ENCODE data around the gene C10orf143.

Gene C10orf143

DNA sequence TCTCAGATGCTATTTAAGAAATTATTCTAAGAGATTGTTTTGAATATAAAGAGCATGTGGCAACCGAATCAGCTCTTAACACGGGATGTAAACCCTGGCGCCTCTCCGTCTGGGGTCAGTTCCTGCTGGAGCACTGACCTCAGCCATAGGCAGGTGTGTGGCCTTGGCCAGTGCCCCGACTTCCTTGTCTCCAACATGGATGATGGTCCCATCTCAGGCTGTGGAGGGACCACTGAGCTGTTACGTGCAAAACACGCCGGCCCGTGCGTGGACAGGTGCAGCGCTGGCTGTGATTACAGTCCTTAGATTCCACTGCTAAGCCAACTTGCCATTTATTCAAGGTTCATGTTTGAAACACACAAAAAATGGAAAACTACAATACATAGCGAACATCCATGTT, 59.9 kb downstream of the C10orf143 start:
- no peak for DNase-seq

DNA sequence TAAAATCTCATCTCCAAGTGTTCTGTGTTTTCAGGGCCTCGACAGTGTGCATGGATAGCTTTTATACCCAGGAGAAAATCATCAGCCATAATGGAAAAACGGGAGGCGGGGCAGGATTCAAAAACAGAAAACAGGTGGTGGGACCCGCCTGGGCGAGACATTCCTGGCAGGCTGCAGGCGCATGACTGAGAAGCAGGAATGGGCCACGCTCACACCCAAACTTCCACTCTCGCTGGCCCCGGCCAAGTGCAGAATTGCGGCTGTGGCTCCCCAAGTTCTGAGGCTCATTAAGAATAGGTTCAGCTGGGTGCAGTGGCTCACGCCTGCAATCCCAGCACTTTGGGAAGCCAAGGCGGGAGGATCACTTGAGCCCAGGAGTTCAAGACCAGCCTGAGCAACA, 60.6 kb downstream of the C10orf143 start:
- no peak for DNase-seq

DNA sequence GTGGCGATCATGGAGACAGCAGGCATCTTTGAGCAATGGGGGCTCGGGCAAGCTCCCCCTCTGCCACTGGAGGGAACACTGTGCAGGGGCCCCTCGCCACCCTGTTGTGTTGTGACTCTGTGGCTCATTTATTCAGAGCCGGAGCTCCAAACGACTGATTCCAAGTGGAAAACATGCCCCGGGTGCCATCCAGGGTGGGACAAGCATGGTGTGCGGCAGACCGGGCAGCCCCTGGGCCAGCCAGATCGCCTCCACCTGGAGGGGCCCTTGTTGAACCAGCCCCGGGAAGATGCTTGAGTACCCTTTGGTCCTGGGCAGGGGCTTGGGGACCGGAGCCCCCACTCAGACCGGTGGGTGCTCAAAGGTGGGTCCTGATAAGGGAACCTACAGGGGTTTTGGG, 61.4 kb downstream of the C10orf143 start:
- DNase-seq: no peak

DNA sequence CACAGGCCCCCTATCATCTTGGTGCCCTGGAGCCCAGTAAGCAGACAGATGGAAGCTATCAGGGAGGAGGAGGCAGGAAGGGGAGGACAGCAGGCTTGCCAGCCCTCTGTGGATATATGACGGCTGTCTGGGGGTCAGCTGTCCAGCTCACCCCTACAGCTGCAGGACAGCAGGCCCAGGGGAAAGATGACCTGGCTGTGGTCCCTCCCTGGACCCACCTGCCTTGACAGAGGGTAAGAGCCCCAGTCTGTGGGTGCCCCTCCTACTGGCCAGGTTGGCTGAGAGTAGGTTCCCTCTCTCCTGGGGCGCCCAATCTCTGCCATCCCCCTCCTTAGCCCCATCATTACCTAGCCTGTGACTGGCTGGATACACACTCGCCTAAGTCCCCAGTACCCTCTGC, 62.5 kb downstream of the C10orf143 start:
- no peak for DNase-seq

DNA sequence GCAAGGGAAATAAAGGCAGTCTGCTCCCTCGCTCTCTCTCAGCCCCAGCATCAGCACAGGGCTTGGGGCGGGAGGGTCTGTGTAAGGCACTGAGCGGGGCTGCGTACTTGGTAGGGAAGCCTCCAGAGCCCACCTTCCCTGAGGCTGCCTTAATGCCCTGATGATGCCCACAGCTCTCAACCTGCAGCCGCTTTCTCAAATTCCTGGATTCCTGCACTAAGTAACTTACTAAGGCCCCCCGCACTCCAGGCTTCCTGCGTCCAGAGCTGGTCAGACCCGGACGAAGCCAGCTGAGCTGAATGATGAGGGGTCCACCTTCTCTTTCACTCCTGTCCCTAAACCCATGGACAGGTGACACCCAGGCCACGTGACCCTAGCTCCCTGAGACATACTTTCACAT, 63.3 kb downstream of the C10orf143 start:
- DNase-seq: no peak

DNA sequence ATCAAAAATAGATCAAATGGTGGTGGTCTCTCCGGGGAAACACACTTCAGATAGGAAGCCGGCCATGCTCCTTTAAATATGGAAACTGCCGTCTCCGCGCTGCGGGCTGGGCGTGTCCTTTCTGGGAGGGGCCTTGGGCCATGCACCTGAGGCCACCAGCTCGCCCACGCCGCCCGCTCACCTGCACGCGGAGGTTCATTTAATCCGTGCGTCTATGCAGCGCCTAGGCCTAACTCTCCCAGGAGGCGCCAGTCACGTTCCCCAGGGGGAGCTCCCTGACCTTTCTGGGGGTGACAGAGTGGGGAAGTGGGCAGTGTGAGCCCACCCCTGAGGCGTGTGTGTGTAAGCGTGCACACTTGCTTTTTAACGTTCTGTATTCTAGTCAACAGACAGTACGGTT, 64.0 kb downstream of the C10orf143 start:
- no peak for DNase-seq

DNA sequence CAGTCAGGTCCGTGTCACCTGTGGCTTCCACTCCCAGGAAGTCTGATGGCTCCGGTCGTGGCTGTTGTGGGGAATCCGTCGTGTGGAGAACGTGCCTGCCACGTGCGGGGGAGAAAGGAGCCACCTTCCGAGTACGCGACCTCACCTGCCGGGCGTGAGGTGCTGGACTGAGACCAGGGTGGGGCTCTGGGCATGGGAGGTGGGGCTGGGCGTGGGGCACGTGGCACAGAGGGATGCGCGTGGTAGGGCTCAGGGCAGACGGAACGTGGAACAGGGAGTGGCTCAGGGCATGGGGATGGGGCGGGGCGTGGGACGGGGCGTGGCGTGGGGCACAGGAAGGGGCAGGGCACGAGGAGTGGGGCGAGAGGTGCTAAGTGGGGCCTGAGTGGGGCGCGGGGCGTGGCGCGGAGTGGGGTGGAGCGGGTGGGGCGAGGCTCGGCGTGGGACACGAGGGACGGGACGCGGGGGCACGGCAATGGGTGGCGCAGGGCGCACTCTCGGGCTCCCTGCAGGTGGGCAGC, 64.8 kb downstream of the C10orf143 start:
- DNase-seq: no peak

DNA sequence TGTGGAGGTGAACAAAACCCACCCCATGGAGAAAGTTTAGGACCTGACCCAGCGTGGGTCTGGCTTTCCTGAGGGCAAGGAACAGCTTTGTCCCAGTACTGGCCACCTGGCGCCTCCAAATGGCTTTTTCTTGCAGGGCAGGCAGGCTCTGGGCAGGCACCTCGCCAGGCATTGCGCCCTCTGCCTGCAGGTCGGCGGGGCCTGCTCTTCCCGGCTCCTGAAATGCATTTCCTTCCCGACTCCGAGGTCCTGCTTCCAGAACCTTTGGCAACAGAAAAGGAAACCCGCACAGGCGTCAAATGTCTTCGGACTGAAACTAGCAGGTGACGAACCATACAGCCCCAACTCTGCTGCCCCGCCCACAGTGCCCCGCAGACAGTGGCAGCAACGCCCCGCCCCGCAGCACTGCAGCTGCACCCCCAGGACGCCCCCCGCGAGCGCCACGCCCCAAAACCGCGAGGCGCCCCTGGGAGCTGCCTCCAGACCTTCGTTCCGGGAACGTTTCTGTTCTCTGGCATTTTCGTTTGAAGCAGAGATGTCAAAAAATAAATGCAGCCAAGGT, 65.5 kb downstream of the C10orf143 start:
- no peak for DNase-seq

DNA sequence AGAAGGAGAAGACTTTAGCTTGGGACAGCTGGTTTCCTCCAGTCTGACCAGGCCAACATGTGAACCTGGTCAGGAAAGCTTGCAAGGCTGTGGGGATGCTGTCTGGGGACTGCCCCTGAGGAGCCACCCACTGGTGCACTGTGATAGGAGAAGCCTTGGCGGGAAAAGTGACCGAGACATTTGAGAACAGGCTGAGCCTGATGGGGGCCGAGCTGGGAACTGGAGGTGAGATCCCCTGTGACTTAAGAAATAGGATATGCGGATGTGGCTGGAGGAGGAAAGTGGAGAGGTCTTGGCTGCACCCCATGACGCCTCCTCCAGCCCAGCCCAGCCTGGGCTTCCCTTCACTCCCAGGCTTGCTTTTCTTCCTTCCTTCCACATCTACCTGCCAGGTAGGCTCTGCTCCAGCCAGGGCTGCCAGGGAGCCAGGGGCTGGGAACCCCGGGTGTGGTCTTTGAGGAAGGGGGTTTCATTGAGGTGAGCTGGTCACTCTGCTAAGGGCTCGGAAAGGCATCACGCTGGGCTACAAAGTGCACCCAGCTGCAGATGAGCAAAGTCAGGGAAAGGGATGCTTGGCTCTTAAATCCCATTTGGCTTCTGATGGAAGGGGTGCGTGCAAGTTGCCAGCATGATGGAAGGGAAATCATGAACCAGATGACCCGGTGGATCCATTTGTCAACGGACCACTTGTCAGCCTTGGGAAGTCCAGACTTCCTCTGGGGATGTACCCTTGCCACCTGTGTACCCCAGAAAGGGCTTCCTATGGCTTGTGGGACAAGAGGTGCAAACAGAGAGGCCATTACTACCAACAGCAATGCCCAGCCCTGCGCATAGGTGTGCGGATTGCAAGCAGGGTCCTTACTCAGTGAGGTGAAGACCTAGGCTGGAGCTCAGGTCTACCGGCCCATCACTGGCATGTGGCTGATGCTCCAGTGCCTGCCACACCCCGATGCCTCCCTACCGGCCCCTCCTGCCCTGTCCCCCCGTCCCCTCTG, 66.3 kb downstream of the C10orf143 start:
- DNase-seq: no peak

DNA sequence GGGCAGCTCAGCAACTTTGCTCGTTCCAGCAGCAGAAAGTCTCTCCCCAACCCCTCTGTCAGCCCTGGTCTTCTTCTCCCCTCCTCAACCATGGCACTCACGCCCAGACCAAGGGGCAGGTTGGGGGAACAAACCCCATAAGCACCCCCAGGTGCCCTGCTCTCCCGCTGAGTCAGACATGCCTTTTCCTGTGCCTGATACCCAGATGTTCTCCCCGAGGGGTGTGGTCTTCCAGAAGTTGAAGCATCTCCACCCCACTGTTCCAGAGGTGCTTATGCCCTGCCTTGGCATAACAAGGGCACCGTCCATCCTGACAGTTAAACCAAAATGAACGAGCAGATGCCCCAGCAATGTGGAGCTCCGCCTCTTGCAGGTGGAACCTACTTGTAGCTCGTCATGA, 67.1 kb downstream of the C10orf143 start:
- DNase-seq: no peak

DNA sequence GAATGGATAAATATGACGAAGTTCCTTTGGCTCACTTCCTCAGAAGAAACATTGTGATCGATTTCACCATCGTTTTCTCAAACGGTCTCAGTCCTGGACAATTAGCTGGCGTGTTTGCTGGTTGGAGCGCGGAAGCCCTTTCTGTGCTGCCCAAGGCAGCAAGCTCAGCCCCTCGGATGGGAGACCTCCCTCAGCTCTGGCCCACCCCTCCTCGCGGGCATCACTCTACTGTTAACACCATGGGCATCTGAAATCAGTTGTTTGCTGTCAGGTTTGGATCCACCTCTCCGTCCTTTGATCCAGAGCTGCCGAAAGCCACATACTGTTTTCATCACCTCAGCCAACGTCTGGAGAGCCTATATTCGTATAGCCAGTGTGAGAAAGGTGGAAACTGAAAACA, 68.2 kb downstream of the C10orf143 start:
- no peak for DNase-seq

DNA sequence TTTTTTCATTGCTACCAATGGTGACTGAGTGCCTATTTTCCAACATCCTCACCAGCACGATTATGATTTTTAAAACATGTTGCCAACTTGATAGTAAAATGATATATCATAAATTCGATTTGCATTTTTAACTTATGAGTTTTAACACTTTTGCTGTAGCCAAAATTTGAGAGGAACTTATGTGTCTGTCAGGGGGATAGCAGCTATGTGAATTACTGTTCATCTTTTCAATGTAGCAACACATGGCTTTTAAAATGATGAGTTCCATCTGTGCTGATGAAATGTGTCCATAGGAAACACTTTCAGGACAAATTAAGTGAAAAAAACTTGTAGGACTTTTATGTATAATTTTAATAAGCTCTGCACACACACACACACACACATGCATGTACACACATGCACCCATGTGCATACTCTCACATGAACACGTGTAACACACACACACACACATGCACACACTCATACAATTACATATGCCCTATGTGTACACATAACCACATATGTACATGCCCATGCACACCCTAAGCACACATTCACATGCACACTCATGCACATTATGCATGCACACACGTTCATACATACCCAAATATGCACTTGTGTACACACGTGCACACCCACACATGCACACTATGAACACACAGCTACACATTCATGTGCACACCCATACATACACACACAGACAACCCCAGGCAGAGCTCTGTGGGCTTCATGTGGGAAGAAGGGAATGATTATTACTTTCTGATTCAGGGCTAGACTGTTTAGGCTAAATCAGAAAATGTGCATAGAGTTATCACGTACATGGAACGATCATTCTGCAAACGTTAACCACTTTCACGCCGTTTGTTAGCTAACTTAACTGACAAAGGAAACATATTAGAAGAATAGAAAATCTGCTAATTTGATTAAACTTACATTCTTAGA, 68.9 kb downstream of the C10orf143 start:
- no peak for DNase-seq

DNA sequence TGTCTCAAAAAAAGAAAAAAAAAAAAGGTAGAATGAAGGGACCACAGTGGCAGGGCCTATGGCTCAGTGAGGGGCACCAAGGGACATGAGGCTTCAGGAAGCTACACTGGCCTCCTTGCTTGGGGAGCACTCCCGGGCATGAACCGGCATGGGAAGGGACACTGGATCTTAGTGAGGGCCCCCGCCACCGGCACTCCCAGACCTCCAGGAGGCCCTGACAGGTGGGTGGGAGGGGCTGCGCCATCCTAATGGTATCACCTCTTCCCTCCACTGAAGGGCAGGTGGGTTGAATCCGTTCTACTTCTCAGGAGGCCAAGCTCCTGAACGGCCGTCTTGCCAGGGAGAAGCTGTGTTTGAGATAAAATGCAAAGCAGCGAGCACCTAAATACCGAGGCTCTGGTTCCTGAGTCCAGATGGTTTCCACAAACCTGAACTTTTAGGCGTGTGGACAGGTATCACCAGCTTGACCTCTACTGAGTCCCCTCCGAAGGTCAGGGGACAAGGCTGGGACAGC, 69.8 kb downstream of the C10orf143 start:
- no peak for DNase-seq

DNA sequence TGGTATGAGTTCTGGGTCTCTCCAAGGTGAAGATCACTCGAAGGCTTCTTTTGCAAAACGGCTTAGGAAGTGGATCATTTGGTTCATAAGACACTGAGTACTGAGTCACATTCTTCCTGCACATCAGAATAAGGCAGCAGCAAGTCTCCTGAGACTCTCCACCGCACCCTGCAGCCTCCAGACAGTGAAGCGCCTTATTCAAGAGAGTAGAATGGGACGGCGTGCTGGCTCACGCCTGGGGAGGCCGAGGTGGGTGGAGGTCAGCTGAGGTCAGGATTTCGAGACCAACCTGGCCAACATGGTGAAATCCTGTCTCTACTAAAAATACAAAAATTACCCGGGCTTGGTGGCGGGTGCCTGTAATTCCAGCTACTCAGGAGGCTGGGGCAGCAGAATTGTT, 70.3 kb downstream of the C10orf143 start:
- DNase-seq: no peak

DNA sequence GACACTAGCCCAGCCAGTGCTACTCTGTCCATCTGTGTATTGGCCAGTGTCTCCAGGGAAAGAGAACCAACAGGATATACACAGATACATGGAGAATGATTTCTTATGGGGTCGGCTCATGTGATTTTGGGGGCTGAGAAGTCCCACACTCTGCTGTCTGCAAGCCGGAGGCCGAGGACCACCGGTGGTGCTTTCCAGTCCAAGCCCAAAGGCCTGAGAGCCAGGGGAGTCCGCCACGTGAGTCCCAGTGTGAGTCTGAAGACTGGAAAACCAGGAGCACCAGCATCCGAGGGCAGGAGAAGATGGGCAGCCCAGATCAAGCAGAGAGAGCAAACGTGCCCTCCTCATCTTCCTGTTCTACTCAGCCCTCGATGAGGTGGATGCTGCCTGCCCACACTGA, 71.5 kb downstream of the C10orf143 start:
- no peak for DNase-seq

DNA sequence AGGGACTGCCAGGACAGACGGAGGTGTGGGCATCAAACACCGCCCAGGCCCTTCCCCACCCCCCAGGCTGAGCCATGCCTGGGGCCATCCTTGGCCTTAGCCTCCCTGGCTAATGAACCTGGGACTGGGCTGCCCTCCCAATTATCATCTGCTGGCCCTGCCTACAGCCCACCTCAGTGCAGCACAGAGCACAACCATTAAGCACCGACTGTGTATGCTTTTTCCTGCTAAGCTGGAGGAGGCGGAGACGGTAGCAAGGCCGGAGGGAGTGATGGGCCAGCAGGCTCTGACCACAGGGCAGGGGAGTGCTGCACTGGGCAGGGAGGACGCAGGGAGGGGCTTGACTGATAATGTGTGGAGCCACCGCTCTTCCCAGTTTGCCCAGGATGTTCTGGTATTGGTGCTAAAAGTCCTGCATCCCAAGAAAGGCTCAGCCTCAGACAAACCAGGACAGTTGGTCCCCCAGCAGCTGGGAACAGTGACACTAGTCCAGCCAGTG, 72.0 kb downstream of the C10orf143 start:
- DNase-seq: no peak

DNA sequence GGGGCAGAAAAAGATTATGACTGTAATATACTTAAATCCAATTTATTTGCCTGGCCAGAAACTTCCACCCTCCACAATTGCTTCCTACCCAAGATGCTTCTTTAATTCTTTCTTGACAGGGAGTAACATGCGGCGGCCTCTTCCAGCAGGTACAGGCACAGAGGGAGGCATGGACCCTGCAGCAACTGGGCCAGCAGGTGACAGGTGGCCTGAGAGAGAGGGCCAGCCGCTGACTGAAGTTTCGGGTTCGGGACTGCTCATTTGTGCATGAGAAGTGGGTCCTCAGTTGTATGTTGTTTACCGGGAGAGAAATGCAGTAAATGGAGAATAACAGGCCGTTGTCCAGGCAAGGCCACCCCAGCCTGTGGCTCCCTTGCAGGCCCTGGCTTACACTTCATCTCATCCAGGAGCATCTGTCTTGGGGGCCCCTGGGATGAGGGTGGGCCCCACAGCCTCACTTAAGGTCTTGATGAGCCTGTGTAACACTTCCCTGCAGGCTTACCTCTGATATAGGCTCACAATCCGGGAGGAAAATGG, 72.5 kb downstream of the C10orf143 start:
- no peak for DNase-seq

DNA sequence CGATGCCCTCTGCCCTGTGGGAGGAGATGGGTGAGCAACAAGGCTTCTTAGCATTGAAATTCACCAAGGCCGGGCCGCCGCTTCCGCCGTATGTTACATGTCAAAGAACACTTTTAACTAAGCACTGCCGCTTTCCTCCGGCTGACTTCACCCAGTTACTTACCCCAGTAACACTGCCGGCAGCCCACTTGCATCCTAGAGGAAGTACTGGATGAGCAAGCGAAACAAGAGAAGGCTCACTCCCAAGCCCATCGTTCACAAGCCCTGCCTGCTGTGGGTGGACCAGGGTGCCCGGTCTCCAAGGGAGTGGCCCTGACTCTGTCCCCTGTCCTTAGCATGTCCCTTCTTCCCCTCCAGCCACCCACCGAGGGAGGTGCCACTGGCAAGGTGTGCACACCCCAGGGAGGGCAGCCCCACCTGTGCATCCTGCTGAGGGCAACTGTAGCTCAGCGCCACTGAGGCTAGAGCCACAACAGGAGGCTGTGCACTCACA, 73.4 kb downstream of the C10orf143 start:
- no peak for DNase-seq

DNA sequence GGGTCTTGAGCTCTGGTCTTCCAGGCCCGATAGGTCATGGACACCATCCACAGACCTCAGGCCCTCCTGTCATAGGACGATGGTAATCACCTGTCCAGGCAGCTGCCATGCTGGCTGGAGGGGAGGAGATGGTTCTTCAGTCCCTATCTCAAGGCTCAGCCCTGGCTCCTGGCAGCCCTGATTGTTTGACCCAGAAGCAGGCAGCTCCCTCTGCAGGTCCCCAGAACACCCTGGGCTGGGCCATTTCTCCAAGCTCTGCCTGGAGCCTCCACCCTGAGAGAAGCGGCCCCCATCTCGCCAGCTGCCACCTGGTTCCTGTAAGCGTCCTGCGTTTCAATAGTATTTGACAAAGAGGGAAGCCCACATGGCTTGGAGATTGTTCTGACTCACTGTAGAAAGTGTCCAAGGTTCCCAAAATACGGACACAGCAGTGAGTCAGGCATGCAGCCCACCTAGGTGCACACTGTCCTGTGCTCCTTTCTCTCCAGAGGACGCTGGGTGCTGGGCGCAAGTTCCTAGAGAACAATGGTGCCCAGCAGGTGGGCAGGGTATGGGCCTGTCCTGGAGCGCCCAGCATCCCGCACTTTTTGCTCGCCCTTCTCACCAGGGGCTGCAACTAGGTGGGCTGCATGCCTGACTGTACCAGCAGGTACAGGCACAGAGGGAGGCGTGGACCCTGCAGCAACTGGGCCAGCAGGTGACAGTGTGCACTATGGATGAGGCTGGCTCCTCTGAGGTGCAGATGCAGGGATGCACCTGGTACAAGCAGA, 74.1 kb downstream of the C10orf143 start:
- no peak for DNase-seq

DNA sequence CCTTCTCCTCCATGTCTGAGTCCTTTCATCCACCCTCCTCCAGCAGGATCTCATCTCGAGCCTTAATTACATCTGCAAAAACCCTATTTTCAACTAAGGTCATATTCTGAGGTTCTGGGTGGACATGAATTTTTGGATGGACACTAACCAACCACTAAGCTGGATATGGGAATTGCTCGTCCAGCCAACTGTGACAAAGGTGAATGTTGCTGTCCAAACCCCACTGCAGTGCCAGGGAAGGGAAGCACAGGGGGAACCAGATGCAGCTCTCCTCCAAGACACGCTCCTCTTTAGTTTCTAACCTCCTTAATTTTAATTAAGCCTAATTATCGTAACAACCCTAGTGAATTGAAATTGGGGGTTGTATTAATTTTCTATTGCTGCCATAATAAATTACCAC, 81.4 kb downstream of the C10orf143 start:
- no peak for DNase-seq

DNA sequence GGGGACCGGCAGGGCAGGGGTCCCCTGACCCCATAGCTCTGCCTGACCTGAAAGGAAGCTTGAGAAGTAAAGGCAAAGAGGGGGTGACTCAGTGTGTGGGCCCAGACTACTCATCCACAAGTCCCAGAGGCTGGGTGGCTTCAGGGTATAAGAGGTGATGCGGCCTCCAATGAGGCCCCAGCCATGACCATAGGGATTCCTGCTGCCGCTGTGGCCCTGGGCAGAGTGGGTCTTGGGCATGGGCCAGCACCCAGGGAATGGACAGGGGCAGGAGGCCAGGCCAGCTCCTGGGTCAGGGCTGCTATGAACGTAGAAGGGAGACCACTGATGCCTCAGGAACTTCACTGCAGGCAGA, 82.2 kb downstream of the C10orf143 start:
- no peak for DNase-seq

All from DMS 273 treated with DMSO at 0.1 percent for 48 hours (cell line).